DND-41 (cell line): ENCODE data around the gene C1orf167.

Experiments
- CTCF ChIP-seq: IDR thresholded peaks from 2 replicates; pipeline ENCODE4 v1.5.1; 2012; ENCODE audit warnings: borderline replicate concordance, low read length, moderate library complexity, mild to moderate bottlenecking; ENCODE audit not compliant: poor library complexity, severe bottlenecking; ENCODE audit errors: extremely low read depth
- EZH2 ChIP-seq: IDR thresholded peaks from 3 replicates; pipeline ENCODE4 v1.6.1; 2012; ENCODE audit warnings: borderline replicate concordance, low read depth, mild to moderate bottlenecking, moderate library complexity, low read length, inconsistent platforms; ENCODE audit not compliant: severe bottlenecking

GRCh38 chr1:11793819-11794218 is 31.8 kb downstream of the C1orf167 start:
- TF ChIP-seq CTCF = no peak
- no peak for TF ChIP-seq EZH2
